ENCODE data around the gene DHRSX.

DNA sequence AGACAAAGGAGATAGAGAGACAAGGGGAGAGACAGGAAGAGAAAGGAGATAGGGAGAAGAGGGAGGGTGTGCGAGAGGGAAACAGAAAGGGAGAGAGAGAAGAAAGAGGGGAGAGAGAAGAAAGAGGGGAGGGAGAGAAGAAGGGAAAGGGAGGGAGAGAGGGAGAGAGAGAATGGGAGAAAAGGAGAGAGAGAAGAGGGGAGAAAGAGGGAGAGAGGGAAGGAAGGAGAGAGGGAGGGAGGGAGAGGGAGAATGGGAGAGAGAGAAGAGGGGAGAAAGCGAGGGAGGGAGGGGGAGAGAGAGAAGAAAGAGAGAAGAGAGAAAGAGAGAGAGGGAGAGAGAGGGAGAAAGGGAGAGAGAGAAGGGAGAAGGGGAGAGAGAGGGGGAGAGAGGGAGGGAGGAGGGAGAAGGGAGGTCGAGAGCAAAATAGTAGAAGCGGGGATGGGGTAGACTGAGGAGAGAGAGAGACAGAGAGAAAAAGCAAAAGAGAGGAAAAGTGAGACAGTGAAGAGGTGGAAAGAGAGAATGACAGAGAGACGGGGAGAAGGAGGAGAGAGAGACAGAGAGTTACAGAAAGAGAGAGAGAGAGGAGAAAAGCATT lies 218.2 kb downstream of the DHRSX start:
- no peak for TF ChIP-seq EZH2 (IDR thresholded peaks at IDR 0.05)
- TF ChIP-seq POLR2AphosphoS5 (IDR thresholded peaks at IDR 0.05; ENCODE audit: borderline replicate concordance, low read depth, low read length): no peak

All from SK-N-MC (cell line).